Sigmoid colon (tissue), 7 donors: ENCODE data around the gene ASMTL. TPM values are rescaled to one million over a fixed set of nuclear protein-coding genes. Genes with fewer than 3 reads are reported as not detected.
A peak's percentile ranks its signal among the peaks of the same experiment; 100 is the strongest.

Experiments used
- DNase-seq: peaks from one replicate; pipeline ENCODE4 v3.0.0-alpha.2; 2019
- H3K27ac ChIP-seq, 4 donors: fragments of 200-600 bp; sonication (generic); one replicate each; pipeline ENCODE4 v1.5.1; 2016 to 2019; ENCODE audit warnings: mild to moderate bottlenecking in 1 of 4
- H3K27me3 ChIP-seq, 3 donors: fragments of 200-600 bp; sonication (generic); one replicate each; pipeline ENCODE4 v1.5.1; 2019; ENCODE audit warnings: mild to moderate bottlenecking in 1 of 3
- H3K36me3 ChIP-seq, 4 donors: fragments of 200-600 bp; sonication (generic); one replicate each; pipeline ENCODE4 v1.5.1; 2016 to 2019
- H3K4me1 ChIP-seq, 4 donors: fragments of 200-600 bp; sonication (generic); one replicate each; pipeline ENCODE4 v1.5.1; 2017 to 2019
- H3K4me3 ChIP-seq, 4 donors: fragments of 200-600 bp; sonication (generic); one replicate each; pipeline ENCODE4 v1.5.1; 2017 to 2019; ENCODE audit warnings: mild to moderate bottlenecking in 2 of 4, moderate library complexity in 1 of 4
- H3K9me3 ChIP-seq, 4 donors: fragments of 200-600 bp in 3 of 4; sonication (generic) in 3 of 4; one replicate each; pipeline versions ENCODE4 v1.5.1 to v1.6.1; 2013 to 2019
- CTCF ChIP-seq, 4 experiments: fragments of 450-650 bp in 3 of 4; fragments of 200-600 bp in 1 of 4; IDR thresholded peaks; one replicate each; pipeline ENCODE4 v1.5.1; 2016 to 2019; ENCODE audit warnings: antibody characterized with exemption in 4 of 4, mild to moderate bottlenecking in 3 of 4, moderate library complexity in 2 of 4
- EP300 ChIP-seq, 4 donors: sonication (generic); formaldehyde crosslinking; IDR thresholded peaks; one replicate each; pipeline ENCODE4 v1.6.1; 2017; ENCODE audit warnings: antibody characterized with exemption in 4 of 4
- POLR2A ChIP-seq, 2 donors: fragments of 450-650 bp; IDR thresholded peaks; one replicate each; pipeline ENCODE4 v1.6.1; 2016; ENCODE audit warnings: antibody characterized with exemption in 2 of 2, mild to moderate bottlenecking in 2 of 2, moderate library complexity in 2 of 2
- POLR2AphosphoS5 ChIP-seq, 4 donors: sonication (generic); formaldehyde crosslinking; IDR thresholded peaks; one replicate each; pipeline ENCODE4 v1.6.1; 2017; ENCODE audit warnings: antibody characterized with exemption in 4 of 4
- WGBS, 2 donors: extraction: QIAGEN DNeasy Blood & Tissue Kit; methylation state at CpG; one replicate each; pipeline ENCODE4 v1.1.7; 2013; 5-methylcytosine and 5-hydroxymethylcytosine counted together
- intact Hi-C: fragments of 100-400 bp; cut with DNase I; formaldehyde crosslinking; loops from one replicate; pipeline ENCODE4 v1.15.1; 2023
- polyA plus RNA-seq, 3 donors: library from polyadenylated mRNA; stranded (reverse); fragments of 200-250 nt; gene quantifications; one replicate each; pipeline ENCODE4 v1.2.3, GENCODE V29; 2013
- total RNA-seq, 4 donors: library from RNA; depleted of rRNA; stranded (reverse); fragments of >200 nt; gene quantifications; one replicate each; pipeline ENCODE4 v1.1.0, GENCODE V29; 2016
- donor health status: healthy with polysubstance abuse.
- donor health status: Bipolar disorder and iron deficiency.
- donor health status: healthy.

Gene ASMTL
- total and polyA plus RNA-seq, 7 donors, result 11.8 to 30.6 (median 24.0) TPM

DNA sequence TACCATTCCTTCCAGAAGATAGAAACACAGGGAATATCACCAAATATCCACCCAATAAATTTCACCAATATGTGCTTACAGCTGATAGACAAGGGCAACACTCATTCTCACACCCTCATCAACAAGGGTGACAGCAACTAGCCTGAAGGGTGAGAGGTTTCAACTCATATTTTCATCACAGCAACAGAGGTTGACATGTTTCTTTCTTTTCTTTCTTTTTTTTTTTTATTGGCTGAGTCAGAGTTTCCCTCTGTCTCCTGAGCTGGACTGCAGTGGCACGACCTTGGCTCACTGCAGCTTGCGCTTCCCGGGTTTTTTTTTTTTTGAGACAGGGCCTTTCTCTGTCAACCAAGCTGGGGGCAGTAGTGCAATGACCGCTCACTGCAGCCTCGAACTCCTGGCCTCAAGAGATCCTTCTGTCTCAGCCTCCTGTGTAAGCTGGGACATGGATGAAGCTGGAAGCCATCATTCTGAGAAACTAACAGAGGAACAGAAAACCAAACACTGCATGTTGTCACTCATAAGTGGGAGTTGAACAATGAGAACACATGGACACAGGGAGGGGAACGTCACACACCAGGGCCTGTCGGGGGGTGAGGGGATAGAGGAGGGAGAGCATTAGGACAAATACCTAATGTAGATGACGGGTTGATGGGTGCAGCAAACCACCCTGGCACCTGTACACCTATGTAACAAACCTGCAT, 27.5 kb upstream of the ASMTL start:
- no peak overlapping the region for H3K27ac ChIP-seq
- peaks cover 0 to 2% (median 0%) of the 10 kb centered on the region in 4 donors for H3K9me3 ChIP-seq
- TF ChIP-seq POLR2A (IDR thresholded peaks at IDR 0.05) (no peak), EP300 (IDR thresholded peaks at IDR 0.05) (no peak)
- peaks cover 0 to 9% (median 0%) of the 10 kb centered on the region in 3 donors for H3K27me3 ChIP-seq
- H3K36me3 ChIP-seq, result no peaks in the 10 kb centered on the region
- H3K4me1 ChIP-seq, result no peaks in the 10 kb centered on the region
- H3K4me3 ChIP-seq, result no peak overlapping the region
- intact Hi-C loops, result no loop called here
- WGBS, 2 donors, result 72% methylated on average over 8 of the region's 8 CpGs
- DNase-seq, result peak; percentile 39

GRCh38 chrX:1477801-1478458, 25.2 kb upstream of the ASMTL start:
- H3K36me3 ChIP-seq, result no peaks in the 10 kb centered on the region
- no peak overlapping the region for H3K27ac ChIP-seq
- peaks cover 0 to 2% (median 0%) of the 10 kb centered on the region in 4 donors for H3K9me3 ChIP-seq
- peak; percentile 18 for DNase-seq
- intact Hi-C loops, result no loop called here
- H3K4me1 ChIP-seq, result no peaks in the 10 kb centered on the region
- no peak overlapping the region for H3K4me3 ChIP-seq
- 65 to 71% methylated on average over 8 of the region's 8 CpGs for WGBS, 2 donors
- TF ChIP-seq EP300 (IDR thresholded peaks at IDR 0.05) (no peak), POLR2A (IDR thresholded peaks at IDR 0.05) (no peak), CTCF (IDR thresholded peaks at IDR 0.05) (no peak), POLR2AphosphoS5 (IDR thresholded peaks at IDR 0.05) (no peak)
- peaks cover 0 to 9% (median 0%) of the 10 kb centered on the region in 3 donors for H3K27me3 ChIP-seq

DNA sequence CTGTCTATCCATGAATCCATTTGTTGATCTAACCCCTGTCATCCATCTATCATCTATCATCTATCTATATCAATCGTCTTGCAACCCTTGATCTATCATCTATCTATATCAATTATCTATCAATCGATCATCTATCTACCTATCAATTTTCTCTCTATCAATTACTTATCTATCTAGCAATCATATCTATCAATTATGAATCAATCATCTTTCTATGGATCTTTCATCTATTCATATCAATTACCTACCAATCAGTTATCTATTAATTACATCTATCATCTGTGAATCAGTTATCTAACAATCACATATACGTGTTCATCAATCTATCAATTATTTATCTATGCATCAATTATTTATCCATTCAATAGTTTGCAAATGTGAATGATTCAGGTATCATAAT, 24.5 kb upstream of the ASMTL start:
- 51 to 72% methylated on average over 3 of the region's 3 CpGs for WGBS, 2 donors
- H3K9me3 ChIP-seq, result peaks cover 0 to 2% (median 0%) of the 10 kb centered on the region in 4 donors
- no peak for TF ChIP-seq POLR2AphosphoS5 (IDR thresholded peaks at IDR 0.05)
- no peak for TF ChIP-seq POLR2A (IDR thresholded peaks at IDR 0.05)
- TF ChIP-seq CTCF (IDR thresholded peaks at IDR 0.05), result no peak
- TF ChIP-seq EP300 (IDR thresholded peaks at IDR 0.05), result no peak
- intact Hi-C loops, result no loop called here
- H3K4me3 ChIP-seq, result no peak overlapping the region
- no peak for DNase-seq
- H3K36me3 ChIP-seq, result no peaks in the 10 kb centered on the region
- no peaks in the 10 kb centered on the region for H3K4me1 ChIP-seq
- H3K27ac ChIP-seq, result no peak overlapping the region
- H3K27me3 ChIP-seq, result peaks cover 0 to 9% (median 0%) of the 10 kb centered on the region in 3 donors

DNA sequence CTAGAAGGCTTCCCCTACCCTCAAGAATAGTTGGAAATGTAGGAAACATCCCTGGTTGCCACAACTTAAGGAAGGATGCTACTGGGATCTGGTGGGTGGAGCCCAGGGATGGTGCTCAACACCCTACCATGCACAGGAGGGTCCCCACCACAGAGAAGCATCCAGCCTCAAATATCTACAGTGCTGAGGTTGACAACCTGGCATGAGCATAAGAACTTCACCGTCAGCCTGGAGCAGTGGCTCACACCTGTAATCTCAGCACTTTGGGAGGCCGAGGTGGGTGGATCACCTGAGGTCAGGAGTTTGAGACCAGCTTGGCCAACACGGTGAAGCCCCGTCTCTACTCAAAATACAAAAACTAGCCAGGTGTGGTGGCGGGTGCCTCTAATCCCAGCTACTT, 24.0 kb upstream of the ASMTL start:
- intact Hi-C loops, result no loop called here

More for the DNA sequence above, 24.0 kb upstream of the ASMTL start:
- H3K27ac ChIP-seq, result no peak overlapping the region
- H3K27me3 ChIP-seq, result peaks cover 0 to 10% (median 0%) of the 10 kb centered on the region in 3 donors
- no peaks in the 10 kb centered on the region for H3K36me3 ChIP-seq
- H3K9me3 ChIP-seq, result peaks cover 0 to 2% (median 0%) of the 10 kb centered on the region in 4 donors
- H3K4me3 ChIP-seq, result no peak overlapping the region
- H3K4me1 ChIP-seq, result no peaks in the 10 kb centered on the region
- TF ChIP-seq CTCF (IDR thresholded peaks at IDR 0.05) (no peak), POLR2AphosphoS5 (IDR thresholded peaks at IDR 0.05) (no peak), POLR2A (IDR thresholded peaks at IDR 0.05) (no peak), EP300 (IDR thresholded peaks at IDR 0.05) (no peak)
- WGBS, 2 donors, result 92 to 96% methylated on average over 5 of the region's 5 CpGs
- peak; percentile 17 for DNase-seq
